ENCODE measurements around the gene DPP10.
"Not testable (repeated sequence)": the region's sequence is repeated elsewhere in the genome, so short reads cannot be mapped to it uniquely, and the experiment has no call there.

DPP10 gene

DNA sequence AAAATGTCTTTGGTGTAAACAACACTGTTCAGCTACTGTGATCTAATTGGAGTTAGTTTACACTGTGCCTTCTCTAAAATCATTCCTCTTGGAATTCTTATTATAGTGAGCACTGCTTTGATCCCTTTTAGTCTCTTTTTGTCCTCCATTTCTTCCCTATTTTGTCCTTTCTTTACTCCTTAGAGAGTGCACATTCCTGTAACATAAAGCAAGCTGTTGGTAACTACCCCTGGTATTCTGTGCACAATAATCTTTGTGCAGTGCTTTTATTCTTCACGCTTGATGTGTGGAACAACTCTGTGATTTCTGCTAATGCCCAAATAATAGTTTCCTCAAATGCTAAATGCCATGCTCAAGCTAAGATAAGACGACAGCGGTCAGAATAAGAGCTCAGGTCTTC is 401.5 kb downstream of the DPP10 start:
- DNase-seq: no peak

DNA sequence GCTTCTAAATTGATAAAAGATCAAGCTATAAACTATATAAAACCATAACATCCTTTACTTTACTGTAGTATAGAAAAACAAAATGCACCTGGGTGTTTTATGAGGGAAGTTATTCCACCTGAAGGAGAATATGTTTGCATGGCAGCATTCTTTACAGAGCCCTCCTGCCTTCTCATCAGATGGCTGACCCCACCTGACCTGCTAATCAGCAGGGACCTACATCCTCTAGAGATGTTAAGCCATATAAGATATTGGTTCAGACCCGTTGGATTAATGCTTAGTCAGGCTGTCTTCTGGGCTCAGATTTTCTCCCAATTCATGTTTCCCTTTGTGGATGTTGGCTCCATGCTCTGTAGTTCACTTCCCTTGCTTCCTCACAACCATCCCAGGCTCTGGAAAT is 414.8 kb downstream of the DPP10 start:
- DNase-seq: no peak

DNA sequence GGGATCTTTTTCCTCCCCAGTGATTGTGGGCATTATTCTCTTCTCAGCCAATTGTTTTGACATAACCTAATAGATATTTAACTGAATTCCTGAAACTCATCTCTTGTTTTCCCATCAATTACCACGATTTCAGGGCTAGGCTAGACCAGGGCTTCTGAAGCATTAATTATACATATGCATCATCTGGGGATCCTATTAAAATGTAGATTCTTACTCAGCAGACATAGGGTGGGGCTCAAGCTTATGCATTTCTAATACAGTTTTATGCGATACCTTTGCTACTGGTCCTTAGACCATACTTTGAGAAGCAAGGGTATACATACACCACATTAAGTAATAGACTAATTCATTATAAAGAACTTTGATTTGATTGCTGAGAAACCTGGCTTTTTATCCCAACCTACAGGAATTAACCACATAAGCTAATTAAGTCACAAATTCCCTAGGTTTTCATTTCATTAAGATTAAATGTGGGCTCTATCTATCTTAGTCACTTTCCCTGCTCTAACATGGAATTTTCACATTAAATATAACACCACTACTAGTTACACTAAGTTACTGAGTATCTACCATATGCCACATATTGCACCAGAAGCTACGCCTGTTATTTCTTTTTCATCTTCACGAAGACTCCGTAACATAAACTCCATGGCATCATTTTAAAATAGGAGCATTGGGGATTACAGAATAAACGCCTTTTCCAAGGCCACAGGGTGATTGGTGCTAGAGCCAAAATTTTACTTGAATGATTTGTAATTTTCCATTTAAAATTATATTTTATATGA is 417.5 kb downstream of the DPP10 start:
- DNase-seq: no peak

DNA sequence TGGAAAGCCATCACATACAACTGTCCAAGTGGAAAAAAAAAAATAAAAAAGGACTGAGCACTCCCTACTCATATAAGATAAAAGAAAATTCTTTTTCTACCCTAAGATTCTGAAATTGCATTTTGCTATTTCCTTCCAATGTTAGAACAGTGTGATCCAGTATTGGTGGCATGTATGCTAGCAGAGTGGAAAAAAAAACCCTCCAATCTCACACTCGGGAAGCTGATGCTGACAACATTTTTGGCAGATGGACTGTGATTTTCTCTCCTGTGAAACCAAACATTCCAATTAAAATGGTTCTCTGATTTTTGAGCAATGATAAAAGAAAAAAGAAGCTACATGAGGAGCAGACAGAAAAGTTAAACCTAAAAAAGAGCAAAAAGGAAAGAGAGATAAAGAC is 419.8 kb downstream of the DPP10 start:
- DNase-seq: no peak

DNA sequence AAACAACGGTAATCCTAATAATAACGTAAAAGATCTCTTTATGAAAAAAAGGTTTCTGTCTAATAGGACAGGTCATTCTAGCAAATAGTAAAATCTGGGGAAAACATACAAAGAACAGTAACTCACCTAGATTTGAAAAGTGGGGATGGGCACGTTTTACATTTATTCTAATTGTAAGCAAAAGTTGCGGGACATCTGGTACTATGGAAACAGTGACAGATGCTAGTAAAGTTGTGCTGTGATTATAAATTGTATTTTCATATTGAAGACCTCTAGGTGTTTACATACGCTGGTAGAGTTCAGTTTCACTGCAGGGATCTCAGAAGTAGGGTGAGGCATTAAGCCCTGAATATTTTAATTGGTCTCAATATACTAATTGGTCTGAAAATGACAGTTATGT is 422.5 kb downstream of the DPP10 start:
- no peak for DNase-seq

DNA sequence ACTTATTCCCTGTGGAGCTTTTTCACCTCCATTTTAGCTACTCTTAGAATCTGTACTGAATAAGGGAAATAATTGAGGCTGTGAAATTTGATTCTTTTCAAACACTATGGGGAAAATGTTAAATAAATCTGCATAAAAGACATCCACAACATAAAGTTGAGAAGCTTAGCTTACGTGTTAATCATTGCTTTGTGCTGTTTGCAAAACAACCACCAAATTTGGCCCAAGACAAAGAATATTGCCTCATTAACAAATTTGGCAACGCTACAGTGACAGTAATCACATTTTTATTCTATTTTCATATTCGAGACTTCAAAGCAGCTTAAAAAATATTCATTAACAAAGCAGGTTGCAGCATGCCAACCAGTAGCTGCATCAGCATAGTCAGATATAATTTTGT is 437.6 kb downstream of the DPP10 start:
- no peak for DNase-seq

DNA sequence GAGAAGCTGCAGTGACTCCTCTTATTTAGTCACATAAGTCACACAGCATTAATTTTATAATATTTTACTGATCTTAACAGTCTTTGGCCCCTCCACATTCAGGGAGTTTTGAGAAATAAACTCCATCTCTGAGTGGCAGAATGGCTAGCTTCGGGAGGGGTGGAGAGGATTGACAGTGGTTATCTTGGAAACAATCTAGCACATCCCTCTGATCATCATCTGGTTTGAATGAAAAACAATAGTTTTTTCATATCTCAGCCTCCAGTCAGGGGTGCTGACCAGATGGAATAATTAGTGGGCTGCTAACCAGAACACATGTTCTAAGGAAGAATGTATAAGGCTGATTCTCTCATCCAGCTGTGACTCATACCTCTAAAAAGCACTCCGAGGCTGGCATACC is 477.5 kb downstream of the DPP10 start:
- no peak for DNase-seq

DNA sequence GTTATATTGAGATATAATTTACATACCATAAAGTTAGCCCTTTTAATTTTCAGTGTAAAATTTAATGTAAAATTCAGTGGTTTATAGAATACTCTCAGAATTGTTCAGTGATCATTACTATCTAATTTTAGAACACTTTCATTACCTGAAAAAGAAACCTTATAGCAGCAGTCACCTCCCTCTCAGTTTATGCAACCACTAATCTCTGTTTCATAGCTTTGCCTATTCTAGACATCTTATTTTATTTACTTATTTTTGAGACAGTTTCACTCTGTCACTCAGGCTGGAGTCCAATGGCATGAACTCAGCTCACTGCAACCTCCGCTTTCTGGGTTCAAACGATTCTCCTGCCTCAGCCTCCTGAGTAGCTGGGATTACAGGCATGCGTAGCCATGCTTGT is 479.6 kb downstream of the DPP10 start:
- DNase-seq: no peak

DNA sequence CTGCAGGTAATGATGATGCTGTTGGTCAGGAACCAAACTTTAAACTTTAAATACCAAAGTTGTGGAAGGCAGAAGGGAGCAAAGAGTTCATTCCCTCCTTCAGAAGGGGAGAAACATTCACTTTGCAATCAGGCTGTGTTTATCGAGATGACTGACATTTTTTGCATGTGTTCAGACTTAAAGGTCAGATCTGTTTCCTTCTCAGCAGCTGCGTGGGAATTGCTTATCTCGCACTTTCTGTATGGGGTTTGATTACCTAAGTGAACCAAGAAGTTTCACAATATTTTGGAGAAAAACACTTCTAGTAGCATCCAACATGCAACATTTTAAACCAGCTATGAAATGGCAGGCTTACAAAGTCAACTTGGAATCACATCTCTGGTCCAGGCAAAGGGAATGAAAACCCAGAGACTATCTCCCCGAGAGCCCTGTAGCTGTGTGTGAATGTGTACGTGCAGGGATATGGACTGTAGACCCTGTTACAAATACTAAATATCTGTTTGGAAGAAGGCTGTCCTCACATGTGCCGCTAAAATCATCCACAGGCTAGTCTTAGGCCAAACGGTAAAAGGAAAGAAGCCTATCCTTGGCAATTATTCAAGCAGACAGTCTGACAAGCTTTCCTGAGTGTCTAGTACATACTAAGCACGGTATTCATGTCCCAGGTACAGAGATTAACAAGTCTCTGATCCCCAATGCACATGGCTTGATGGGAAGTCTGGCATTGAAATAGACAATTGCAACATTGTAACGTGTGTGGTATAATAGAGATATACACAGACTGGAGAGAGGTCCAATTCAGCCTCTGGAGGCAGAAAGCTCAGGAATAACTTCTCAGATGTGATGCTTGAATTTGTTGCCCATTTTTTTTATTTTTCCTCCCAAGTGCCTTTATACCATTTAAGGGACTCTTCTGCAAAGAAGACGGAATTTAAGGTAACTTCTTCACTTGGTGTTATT is 483.1 kb downstream of the DPP10 start:
- no peak for DNase-seq

DNA sequence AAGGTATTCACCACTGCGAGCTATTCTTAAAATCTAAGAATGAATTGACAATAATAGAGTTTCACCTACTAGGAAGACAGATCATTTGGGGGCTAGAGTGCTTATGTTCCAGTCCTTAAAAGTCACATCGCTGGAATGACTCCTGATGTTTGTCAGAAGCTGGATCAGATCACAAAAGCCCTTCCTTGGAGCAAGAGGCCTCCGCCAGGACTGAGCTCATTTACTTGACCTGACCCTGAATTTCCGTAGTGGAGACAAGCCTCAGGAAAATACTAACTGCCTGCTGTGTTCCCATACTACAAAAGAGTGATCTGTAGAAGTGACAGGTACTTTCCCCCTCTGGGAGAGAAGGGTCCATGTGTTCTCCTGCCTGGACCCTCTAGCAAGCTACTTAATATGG is 483.9 kb downstream of the DPP10 start:
- no peak for DNase-seq

DNA sequence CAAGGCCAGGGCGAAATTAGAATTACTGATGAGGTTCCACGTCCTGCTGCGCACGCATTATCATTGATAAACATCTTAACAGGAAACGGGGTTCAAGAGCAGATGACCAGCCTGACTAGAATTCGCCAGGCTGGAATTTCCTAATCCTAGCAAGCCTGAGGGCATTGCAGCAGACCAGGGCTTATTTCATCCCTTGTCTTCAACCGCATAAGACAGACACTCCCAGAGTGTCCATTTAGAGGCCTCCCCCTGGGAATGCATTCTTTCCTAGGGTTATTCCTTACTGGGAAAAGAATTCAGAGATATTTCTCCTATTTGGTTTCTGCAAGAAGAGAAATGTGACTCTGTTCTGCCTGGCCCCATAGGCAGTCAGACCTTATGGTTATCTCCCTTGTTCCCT is 486.8 kb downstream of the DPP10 start:
- DNase-seq: no peak

DNA sequence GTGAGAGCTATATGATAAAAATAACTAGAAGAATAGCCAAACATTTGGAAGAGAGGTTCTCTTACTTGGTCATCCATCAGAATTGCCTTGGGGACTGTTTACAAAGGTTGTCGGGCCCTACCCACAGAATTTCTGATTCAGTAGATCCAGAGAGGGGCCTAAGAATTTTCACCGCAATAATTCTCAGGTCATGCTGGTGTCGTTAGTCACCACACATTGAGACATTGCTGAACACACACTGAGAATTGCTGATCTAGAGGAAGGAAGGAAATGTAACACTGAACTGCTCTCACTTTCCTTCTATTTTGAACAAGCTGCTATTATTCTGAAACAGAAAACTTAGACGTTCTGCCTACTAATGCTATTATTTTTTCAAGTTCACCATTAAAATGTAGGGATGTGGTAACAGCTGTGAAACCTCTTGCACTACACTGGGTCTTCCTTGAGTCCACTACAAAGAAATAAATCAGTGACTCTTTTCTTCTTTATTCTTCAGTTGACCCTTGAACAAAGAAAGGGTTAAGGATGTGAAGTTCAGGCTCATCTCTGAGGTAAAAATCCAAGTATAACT is 491.3 kb downstream of the DPP10 start:
- DNase-seq: no peak

DNA sequence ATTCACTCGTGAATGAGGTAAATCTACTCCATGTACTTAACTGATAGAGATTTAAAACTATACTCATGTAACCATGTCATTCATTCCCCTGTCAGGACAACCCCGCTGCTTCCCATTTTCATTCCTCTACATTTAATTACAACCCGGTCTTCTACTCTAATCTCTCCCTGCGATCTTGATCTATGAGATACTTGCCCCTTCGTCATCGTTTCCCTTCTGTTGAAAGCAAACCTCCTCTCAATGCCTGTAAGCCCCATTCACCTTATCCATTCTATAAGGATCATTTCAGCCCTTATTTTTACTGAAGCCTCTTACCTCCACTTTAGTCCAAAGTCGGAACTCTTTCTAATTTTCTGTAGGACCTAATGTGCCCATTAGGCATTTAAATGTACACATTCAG is 492.6 kb downstream of the DPP10 start:
- no peak for DNase-seq

DNA sequence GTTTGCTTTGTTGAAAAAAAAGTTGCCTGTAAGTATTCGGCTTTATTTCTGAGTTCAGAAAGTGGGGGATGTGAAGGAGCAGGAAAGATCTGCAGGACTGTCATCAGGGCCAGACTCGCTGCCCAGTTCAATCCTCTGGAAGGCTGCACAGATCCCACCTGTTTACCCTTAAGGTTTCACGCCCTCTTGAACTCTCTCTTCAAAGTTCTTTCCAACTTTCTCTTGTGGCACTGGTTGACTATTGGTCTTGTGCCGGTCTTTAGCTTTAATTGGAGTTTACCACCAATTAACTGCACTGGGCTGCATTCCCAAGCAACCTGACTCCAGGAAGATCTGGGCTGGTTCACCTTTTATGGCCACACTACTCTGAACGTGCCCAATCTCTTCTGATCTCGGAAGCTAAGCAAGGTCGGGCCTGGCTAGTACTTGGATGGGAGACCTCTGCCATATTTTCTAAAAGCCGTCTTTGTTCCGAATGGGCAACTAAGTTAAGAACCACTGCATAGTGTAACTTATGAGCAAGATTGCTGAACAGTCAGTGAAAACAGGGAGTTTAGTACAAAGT is 495.0 kb downstream of the DPP10 start:
- DNase-seq: no peak

DNA sequence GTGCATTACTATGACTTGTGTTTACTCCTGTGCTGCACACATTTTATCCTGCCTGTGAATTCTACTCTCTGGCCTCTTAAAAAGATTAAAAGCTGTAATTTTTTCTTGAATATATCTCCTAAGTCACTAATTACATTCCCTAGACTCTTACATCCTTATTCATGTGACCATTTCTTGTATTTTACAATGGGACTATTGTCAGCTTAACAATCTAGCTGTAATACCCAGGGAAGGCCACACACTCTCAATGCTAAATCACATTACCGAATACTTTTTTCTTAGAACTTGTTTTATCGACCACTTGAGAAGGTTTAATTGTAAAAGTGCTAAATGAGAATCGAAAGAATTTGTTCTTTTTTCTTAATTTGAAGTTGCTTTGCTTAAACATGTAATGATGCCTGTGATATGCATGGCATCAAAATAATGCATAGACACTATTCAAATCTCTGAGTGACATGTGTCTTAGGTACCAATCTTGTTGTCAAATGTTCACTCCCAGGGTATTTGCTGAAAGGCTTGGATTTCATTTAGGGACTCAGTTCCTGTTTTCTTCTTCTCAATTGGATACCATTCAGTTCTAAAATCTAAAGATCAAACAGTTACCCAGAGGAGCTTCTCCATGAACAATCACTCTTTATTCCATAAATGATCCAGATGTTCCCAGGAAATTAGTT is 498.5 kb downstream of the DPP10 start:
- no peak for DNase-seq

DNA sequence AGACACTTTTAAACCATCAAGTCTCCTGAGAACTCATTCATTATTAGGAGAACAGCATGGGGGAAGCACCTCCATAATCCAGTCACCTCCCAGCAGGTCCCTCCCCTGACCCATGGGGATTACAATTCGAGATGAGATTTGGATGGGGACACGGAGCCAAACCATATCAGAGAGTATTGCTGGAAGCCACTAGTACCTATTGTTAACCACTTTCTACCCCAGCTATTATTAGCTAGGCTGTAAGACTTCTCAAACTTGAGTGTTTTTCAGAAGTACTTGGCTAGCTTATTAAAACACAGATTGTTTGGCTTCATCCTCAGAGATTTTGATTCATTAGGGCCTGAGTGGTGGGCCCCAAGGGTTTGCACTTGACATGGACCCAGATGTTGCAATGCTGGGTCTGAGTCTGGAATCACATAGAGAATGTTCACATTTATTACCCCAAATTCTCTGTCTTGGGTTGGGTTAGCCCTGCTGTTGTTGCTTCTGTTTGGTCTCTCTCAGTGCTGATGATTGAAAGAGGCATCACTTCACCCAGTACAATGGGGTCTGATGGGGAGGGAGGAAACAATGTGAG is 506.9 kb downstream of the DPP10 start:
- DNase-seq: no peak

DNA sequence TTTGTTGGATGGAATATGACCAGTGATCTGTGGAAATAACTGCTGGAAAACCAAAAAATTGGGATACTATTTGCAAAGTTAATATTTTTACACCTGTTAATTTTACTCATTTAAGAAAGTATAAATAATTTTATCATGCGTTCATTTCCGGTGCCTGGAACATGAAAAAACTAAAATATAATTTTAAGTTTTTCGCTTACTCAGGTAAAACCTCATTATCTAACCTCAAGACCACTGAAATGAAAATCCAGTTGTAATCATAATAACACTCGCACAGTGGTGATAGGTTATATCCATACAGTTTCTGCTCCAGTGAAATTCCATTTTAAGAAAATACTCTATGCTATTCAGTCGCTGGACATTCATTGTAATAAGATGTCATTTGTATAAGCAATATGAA is 517.9 kb downstream of the DPP10 start:
- DNase-seq: no peak

DNA sequence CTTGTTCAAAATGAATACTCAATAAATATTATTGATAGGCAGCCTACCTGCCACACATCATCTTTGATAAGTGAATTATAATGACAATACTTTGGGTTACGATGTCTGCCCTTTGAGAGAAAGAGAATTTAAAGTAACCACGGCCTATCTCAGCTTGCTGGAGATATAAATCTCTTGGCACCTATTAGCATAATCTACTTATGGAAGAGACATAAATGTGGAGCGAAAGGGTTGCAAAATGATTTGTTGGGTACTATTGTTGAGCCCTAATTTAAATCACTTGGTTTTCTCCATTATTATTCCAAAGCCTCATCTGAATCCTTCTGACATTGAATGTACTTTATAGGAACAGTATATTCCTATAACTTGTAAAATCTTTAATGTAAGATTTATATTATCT is 520.1 kb downstream of the DPP10 start:
- no peak for DNase-seq

DNA sequence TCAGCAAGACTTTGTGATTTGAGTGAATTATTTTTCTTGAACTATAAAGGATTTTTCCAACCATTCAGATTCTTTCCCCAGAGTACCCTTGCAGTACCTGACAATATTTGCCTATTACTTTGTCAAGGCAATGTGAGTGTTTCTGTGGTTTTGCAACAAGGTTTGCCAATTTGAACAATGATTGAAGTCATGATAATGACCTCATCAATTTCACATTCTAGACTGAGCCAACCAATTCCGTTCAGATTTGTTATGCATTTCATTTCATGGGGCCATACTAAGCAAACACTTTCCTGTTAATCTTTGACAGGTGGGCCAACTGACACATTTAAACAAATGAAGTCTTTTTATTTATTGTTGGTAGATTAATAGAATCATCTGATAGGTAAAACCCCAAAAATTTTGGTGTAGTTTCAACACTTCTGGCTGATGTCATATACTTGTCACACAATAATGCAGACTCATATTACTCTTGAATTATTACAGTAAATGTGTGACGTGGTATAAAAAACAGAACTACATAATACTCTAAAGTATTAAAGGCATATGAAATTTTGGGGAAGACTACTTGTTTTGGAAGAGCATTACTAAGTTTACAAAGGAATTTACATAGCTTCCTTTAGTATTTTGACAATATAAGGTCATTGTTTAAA is 526.4 kb downstream of the DPP10 start:
- DNase-seq: no peak

DNA sequence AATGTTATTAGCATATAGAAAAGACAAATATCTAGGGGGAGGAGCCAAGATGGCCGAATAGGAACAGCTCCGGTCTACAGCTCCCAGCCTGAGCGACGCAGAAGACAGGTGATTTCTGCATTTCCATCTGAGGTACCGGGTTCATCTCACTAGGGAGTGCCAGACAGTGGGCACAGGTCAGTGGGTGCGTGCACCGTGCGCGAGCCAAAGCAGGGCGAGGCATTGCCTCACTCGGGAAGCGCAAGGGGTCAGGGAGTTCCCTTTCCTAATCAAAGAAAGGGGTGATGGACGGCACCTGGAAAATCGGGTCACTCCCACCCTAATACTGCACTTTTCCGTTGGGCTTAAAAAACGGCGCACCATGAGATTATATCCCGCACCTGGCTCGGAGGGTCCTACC is 561.9 kb downstream of the DPP10 start:
- DNase-seq: not testable (repeated sequence)

DNA sequence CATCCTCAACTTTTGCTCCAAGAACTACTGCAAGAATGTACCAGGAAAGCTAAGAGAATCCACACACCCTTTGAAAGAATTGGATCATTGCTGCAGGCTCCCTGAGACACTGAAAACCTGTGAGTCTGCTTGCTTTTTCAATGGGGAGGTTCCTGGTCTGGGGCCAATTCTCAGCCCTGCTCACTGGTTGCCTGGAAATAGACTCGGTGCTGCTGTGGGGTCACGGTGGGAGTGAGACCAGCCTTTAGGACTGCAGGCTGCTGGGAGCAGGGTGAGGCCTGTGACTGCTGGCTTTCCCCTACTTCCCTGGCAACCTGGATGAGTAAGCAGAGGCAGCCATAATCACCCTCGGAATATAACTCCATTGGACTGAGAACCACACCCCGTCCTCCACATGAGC is 569.3 kb downstream of the DPP10 start:
- no peak for DNase-seq

DNA sequence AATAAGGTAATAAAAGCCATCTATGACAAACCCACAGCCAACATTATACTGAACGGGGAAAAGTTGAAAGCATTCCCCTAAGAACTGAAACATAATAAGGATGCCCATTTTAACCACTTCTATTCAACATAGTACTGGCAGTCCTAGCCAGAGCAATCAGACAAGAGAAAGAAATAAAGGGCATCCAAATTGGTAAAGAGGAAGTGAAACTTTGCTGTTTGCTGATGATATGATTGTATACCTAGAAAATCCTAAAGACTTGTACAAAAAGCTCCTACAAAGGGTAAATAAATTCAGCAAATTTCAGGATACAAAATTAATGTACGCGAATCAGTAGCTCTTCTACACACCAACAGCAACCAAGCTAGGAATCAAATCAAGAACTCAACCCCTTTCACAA is 579.6 kb downstream of the DPP10 start:
- not testable (repeated sequence) for DNase-seq

Data from stimulated activated CD4-positive, alpha-beta T cell treated with anti-CD3 and anti-CD28 coated beads, Interleukin-4, amount 100 ng/mL, for 1 hour (primary cell).